ENCODE data around the gene IRF2BP1. TPM values are rescaled to one million over a fixed set of nuclear protein-coding genes. Genes with fewer than 3 reads are reported as not detected.

The IRF2BP1 gene
- total and polyA plus RNA-seq, 4 donors = 4.9 to 16.8 (median 16.4) TPM

GRCh38 chr19:45866400-45867176, 19.4 kb downstream of the IRF2BP1 start (continued):
- no peak for TF ChIP-seq RAD21 (IDR thresholded peaks at IDR 0.05)
- no peak for TF ChIP-seq REST (IDR thresholded peaks at IDR 0.05)
- TF ChIP-seq ZBTB33 (IDR thresholded peaks at IDR 0.05) = no peak
- TF ChIP-seq JUND (IDR thresholded peaks at IDR 0.05) = no peak

- peak overlapping the region; percentile 98 to 99 for H3K9ac ChIP-seq (ENCODE audit: low read depth in 1 of 2, low read length in 2 of 2)
- H3K36me3 ChIP-seq (ENCODE audit: control insufficient read depth in 4 of 4, insufficient read depth in 3 of 4, low read depth in 1 of 4, low read length in 3 of 4) = no peaks in the 10 kb centered on the region
- peak overlapping the region; percentile 96 for H3K27ac ChIP-seq (ENCODE audit: low read depth in 1 of 2, low read length in 2 of 2)
- no peak for DNase-seq (ENCODE audit: low spot score)
- no peak for TF ChIP-seq YY1 (IDR thresholded peaks at IDR 0.05)
- TF ChIP-seq GABPA (IDR thresholded peaks at IDR 0.05 in 1 of 2, conservative IDR thresholded peaks at IDR 0.05 in 1 of 2) = no peak
- no peak for TF ChIP-seq SP1 (IDR thresholded peaks at IDR 0.05)
- TF ChIP-seq, protein P1, sequence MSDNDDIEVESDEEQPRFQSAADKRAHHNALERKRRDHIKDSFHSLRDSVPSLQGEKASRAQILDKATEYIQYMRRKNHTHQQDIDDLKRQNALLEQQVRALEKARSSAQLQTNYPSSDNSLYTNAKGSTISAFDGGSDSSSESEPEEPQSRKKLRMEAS (IDR thresholded peaks at IDR 0.05) = no peak
- peak in 1 of 2 donors; percentile 9 for TF ChIP-seq RXRA (IDR thresholded peaks at IDR 0.05)
- no peaks in the 10 kb centered on the region for H3K27me3 ChIP-seq (ENCODE audit: control insufficient read depth in 4 of 4, insufficient read depth in 4 of 4, low read length in 3 of 4)
- no peaks in the 10 kb centered on the region for H3K9me3 ChIP-seq (ENCODE audit: control insufficient read depth in 4 of 4, low read length in 3 of 4)
- 29% methylated on average over 9 of the region's 9 CpGs for WGBS
- H3K4me1 ChIP-seq (ENCODE audit: control insufficient read depth in 4 of 4, insufficient read depth in 4 of 4, low read length in 3 of 4) = peaks cover 9 to 56% (median 39%) of the 10 kb centered on the region in 4 donors
- peak overlapping the region; percentile 83 to 92 (median 83) for H3K4me3 ChIP-seq (ENCODE audit: low read depth in 1 of 3, low read length in 3 of 3)
Measured at GRCh38 chr19:45865269-45865948, 20.5 kb downstream of the IRF2BP1 start.

DNA sequence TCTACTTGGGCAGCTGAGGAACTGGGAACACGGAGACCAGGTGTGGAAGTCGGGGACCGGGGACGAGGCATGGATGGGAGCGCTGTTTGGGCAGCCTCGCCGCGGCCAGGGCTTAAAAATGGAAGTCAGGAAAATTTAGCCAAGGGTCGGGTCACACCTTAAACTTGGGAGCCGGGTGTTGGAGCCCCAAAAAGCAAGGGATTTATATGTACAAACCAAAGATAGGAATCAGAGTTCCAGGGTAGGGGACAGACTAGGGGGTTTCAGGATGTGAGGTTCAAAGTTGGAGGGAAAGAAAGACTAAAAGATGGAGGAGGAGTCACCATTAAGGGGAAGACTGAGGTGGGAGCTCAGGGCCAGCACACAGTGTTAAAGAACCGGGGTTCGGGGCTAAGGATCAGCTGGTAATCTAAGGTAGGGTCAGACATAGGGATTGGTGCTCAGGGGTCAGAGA, 21.3 kb downstream of the IRF2BP1 start:
- Histone ChIP-seq H3K27me3 (ENCODE audit: control insufficient read depth in 4 of 4, insufficient read depth in 4 of 4, low read length in 3 of 4) (no peaks in the 10 kb centered on the region), H3K9ac (ENCODE audit: low read depth in 1 of 2, low read length in 2 of 2) (peak overlapping the region; percentile 98 to 99), H3K27ac (ENCODE audit: low read depth in 1 of 2, low read length in 2 of 2) (peak overlapping the region; percentile 96), H3K9me3 (ENCODE audit: control insufficient read depth in 4 of 4, low read length in 3 of 4) (no peaks in the 10 kb centered on the region), H3K4me3 (ENCODE audit: low read depth in 1 of 3, low read length in 3 of 3) (peak overlapping the region; percentile 83 to 92 (median 83)), H3K4me1 (ENCODE audit: control insufficient read depth in 4 of 4, insufficient read depth in 4 of 4, low read length in 3 of 4) (peaks cover 9 to 57% (median 40%) of the 10 kb centered on the region in 4 donors), H3K36me3 (ENCODE audit: control insufficient read depth in 4 of 4, insufficient read depth in 3 of 4, low read depth in 1 of 4, low read length in 3 of 4) (no peaks in the 10 kb centered on the region)
- DNase-seq (ENCODE audit: low spot score) = no peak
- WGBS = 9% methylated on average over 12 of the region's 12 CpGs
- TF ChIP-seq EGR1 (IDR thresholded peaks at IDR 0.05; ENCODE audit: low read depth in 2 of 2) (no peak), REST (IDR thresholded peaks at IDR 0.05) (no peak), NR2F2 (IDR thresholded peaks at IDR 0.05) (no peak), HNF4A (conservative IDR thresholded peaks at IDR 0.05) (no peak), SP1 (IDR thresholded peaks at IDR 0.05) (no peak), GABPA (IDR thresholded peaks at IDR 0.05 in 1 of 2, conservative IDR thresholded peaks at IDR 0.05 in 1 of 2) (no peak), RXRA (IDR thresholded peaks at IDR 0.05) (no peak), HNF4G (IDR thresholded peaks at IDR 0.05) (no peak), YY1 (IDR thresholded peaks at IDR 0.05) (no peak), FOXA2 (IDR thresholded peaks at IDR 0.05) (no peak), JUND (IDR thresholded peaks at IDR 0.05) (no peak)

All from liver (tissue), 9 donors.